ENCODE data around the gene LNX1. TPM values are rescaled to one million over a fixed set of nuclear protein-coding genes. Genes with fewer than 3 reads are reported as not detected.
"Not testable (repeated sequence)": the region's sequence is repeated elsewhere in the genome, so short reads cannot be mapped to it uniquely, and the experiment has no call there.

The LNX1 gene
- total RNA-seq, 6 experiments from 2014 or later, result 0.05 to 0.18 (median 0.07) TPM; not detected in 1

DNA sequence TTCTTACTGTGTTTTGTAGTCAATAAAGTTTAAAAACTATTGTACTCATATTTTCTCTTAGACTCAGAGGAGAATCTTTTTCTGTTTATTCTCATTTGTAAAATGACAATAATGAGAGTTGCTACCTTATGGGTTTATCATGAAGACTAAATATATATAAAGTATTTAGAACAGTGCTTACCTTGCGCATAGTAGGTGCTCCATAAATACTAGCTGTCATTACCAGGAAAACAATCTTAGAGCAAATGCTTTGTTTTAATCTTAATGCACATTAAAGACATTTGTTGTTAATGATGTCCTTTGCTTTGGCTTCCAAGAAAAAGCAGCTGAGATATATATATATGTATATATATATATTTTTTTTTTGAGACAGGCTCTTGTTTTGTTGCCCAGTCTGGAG, 168.9 kb downstream of the LNX1 start:
- Mint-ChIP-seq H3K36me3 (ENCODE audit: low read depth) (peaks cover 6% of the 10 kb centered on the region), H3K27ac (no peak overlapping the region), H3K27me3 (ENCODE audit: insufficient read depth) (no peaks in the 10 kb centered on the region), H3K4me1 (ENCODE audit: low read depth) (peaks cover 19% of the 10 kb centered on the region), H3K9me3 (no peaks in the 10 kb centered on the region), H3K4me3 (no peak overlapping the region)
- DNase-seq, result no peak
- TF ChIP-seq, protein P1, sequence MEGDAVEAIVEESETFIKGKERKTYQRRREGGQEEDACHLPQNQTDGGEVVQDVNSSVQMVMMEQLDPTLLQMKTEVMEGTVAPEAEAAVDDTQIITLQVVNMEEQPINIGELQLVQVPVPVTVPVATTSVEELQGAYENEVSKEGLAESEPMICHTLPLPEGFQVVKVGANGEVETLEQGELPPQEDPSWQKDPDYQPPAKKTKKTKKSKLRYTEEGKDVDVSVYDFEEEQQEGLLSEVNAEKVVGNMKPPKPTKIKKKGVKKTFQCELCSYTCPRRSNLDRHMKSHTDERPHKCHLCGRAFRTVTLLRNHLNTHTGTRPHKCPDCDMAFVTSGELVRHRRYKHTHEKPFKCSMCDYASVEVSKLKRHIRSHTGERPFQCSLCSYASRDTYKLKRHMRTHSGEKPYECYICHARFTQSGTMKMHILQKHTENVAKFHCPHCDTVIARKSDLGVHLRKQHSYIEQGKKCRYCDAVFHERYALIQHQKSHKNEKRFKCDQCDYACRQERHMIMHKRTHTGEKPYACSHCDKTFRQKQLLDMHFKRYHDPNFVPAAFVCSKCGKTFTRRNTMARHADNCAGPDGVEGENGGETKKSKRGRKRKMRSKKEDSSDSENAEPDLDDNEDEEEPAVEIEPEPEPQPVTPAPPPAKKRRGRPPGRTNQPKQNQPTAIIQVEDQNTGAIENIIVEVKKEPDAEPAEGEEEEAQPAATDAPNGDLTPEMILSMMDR (IDR thresholded peaks at IDR 0.05), result no peak

DNA sequence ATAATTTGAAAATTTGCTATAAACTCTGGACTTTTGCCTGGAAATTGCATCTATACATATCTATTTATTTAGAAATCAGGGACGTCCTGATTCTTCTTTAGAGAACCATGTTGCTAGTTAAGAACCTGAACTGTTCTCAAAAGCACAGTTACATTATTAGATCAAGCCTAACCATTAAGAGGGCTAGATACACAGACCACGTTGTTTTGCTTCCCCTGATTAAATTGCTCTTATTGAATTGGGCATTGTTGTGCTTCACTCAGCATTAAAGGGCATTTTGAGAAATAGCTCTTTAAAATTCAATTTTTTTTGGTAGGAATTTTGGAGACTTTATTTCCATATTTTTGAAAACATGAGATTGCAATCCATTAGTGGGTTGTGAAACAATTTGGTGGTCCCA, 169.5 kb downstream of the LNX1 start:
- Mint-ChIP-seq H3K27me3 (ENCODE audit: insufficient read depth) (no peaks in the 10 kb centered on the region), H3K36me3 (ENCODE audit: low read depth) (peaks cover 6% of the 10 kb centered on the region), H3K4me3 (no peak overlapping the region), H3K27ac (no peak overlapping the region), H3K9me3 (no peaks in the 10 kb centered on the region), H3K4me1 (ENCODE audit: low read depth) (peaks cover 19% of the 10 kb centered on the region)
- no peak for DNase-seq
- TF ChIP-seq, protein P1 (IDR thresholded peaks at IDR 0.05), result no peak

- TF ChIP-seq, protein P1 (IDR thresholded peaks at IDR 0.05), result no peak
- Mint-ChIP-seq H3K27ac (peak overlapping the region; percentile 20; the same call in 1 of the 2 replicates), H3K9me3 (no peaks in the 10 kb centered on the region)
These were observed 172.1 kb downstream of the LNX1 start for GRCh38 chr4:53419208-53419607.

GRCh38 chr4:53409479-53409878, 181.8 kb downstream of the LNX1 start:
- H3K36me3 Mint-ChIP-seq (ENCODE audit: low read depth), result peaks cover 47% of the 10 kb centered on the region
- H3K4me3 Mint-ChIP-seq; DNase-seq; H3K27me3 Mint-ChIP-seq (ENCODE audit: insufficient read depth); H3K27ac Mint-ChIP-seq: not testable (repeated sequence)
- peaks cover 28% of the 10 kb centered on the region for H3K4me1 Mint-ChIP-seq (ENCODE audit: low read depth)
- peaks cover 12% of the 10 kb centered on the region for H3K9me3 Mint-ChIP-seq

More at GRCh38 chr4:53419208-53419607, 172.1 kb downstream of the LNX1 start:
- DNase-seq, result no peak
- Mint-ChIP-seq H3K4me1 (ENCODE audit: low read depth) (peaks cover 31% of the 10 kb centered on the region), H3K4me3 (no peak overlapping the region), H3K27me3 (ENCODE audit: insufficient read depth) (no peaks in the 10 kb centered on the region), H3K36me3 (ENCODE audit: low read depth) (peaks cover 11% of the 10 kb centered on the region)

Other genes with a start within 250 kb of the LNX1 start
- gene SCFD2, start 225.4 kb downstream of the LNX1 start, total RNA-seq (2021; fragmentation: NEBNext Ultra II Directional; extraction: Animal tissue kit (Norgen Biotek cat#: 25700)), result 10 to 100 TPM; 35.2 to 46.7 (median 41.5) TPM
- gene FIP1L1, start 213.8 kb downstream of the LNX1 start, total RNA-seq (2021; fragmentation: NEBNext Ultra II Directional; extraction: Animal tissue kit (Norgen Biotek cat#: 25700)), result 10 to 100 TPM; 56.3 to 81.5 (median 77.4) TPM

Data from HFFc6 (cell line).